HG02938 (cell line): ENCODE measurements around the gene B3GNT7.
"Not testable (repeated sequence)": the region's sequence is repeated elsewhere in the genome, so short reads cannot be mapped to it uniquely, and the experiment has no call there.

ENCODE experiments used
- ATAC-seq: cut with Tn5 transposase; IDR thresholded peaks from one replicate; pipeline ENCODE4 v1.9.1; 2021; ENCODE audit warnings: mild to moderate bottlenecking, moderate library complexity; ENCODE audit not compliant: unreplicated experiment

Gene B3GNT7

DNA sequence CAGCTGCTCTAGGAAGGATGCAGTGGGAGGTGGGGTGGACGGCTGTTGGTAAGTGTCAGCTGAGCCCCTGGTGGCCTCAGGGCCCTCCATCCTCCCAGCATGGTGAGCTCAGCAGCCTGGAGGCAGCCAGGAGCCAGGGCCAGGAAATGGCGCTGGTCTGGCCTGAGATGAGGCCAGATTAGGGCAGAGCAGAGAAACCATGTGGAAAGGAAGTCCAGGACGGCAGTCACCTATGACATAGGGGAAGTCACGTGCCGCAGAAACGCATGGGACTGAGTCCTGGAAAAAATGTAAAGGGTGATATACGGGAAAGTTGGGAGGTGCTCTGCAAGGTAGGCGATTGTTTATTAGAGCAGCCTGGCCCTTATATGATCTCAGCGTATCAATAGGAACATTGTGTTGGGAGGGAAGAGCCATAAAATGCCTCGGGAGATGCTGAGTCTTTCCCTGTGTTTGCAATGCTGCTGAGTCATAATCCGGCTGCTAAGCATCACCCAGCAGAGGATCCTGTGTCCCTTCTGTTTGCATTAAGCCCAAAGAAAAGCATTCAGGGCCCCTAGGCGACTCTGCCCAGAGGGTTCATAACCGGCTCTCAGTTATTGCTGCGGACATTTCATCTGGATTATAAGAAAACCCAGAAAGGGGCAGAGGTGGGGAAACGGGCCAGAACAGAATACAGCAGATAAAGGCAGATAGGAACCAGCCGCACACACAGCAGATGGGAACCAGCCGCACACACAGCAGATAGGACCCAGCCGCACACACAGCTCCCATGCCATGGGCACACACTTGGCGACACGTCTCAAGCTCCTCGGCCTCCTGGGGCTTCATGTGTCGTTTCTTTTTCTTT lies 30.3 kb upstream of the B3GNT7 start:
- no peak for ATAC-seq

DNA sequence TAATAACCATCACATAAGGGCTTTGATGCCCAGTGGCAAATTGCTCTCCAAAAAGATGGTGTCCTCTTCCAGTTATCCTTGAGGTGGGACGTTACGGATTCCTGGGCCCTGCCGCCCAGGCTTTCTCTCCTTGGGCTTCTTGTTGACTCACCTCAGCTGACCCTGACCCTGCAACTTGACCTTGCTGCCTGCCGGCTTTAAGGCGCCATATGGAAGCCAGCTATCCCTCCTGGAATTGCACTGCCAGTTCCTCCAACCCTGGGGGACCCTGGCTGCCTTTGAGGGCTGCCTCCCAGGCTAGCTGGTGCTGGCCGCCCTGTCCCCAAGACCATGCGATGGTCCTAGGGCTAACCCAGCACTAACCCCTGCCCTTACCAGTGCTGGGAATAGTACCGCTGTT lies 28.3 kb upstream of the B3GNT7 start:
- no peak for ATAC-seq

DNA sequence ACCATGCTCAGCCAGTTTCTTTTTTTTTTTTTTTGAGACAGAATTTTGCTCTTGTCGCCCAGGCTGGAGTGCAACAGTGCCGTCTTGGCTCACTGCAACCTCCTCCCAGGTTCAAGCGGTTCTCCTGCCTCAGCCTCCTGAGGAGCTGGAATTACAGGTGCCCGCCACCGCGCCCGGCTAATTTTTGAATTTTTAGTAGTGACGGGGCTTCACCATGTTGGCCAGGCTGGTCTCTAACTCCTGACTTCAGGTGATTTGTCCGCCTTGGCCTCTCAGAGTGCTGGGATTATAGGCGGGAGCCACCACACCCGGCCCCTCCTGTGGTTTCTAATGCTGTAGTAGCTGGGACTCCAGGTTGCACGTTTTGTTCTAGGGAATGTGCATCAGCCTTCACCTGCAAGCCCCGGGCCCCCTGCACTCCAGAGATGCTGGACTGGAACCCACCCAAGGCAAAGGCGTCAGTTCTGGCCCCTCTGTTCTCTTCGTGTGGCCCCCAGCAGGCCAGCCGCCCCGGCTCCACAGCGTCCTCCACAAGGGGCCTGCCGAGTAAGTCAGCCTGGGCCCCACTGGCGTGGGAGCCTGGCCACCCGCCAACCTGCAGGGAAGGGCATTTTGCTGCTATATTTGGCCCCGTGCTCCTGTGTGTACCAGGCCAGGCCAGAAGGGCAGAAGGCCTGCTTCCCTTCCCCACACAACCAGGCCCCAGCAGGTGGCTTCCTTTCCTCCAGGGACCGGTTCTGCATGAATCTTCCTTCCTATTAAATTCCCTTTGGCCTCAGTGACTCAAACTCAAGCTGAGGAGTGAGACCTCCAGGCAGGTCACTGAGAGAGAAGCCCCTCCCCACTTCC lies 25.7 kb upstream of the B3GNT7 start:
- no peak for ATAC-seq

DNA sequence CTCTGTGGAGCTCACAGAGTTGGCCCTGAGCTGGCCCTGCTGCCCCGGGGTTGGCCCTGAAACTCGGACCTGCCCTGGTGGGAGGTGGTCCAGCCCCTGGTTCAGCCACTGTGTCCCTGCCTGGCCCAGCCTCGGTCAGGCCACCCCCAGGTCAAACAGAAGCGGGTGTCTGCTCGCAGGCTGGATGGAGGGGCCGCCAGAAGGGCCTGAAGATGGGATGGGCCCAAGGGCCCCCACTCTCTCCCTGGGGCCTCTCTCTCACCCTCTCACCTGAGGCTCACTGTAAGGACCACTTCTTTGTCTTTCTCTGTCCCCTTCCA lies 25.1 kb upstream of the B3GNT7 start:
- no peak for ATAC-seq

DNA sequence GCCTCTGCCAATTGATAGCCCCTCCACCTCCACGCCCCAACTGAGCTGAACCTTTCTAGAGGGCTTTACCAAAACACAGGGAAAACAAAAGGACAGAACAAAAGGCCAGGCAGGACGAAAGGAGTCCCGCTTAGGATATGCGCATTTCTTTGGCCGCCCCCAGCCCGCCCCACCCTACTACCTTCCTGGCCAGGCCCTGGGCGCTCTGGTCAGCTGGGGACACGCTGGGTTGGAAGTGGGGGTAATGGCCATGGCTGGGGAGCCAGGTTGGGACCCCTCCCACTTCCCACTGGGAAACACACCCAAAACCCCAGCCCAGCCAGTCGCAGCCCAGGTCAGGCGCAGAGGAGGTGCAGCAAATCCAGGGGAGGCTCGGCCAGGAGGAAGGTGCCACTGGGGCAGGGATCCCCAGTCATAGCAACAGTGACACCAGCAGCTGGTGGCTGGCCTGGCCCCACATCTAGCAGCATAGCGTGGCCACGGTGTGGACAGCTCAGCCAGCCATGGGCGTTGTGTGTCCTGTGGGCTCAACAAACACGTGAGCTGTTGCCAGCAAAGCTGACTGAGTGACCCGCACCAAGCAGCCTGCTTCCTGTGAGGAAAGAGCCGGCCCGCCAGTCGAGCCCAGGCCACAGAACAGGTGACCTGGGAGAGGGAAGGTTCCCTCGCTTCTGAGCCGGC lies 24.6 kb upstream of the B3GNT7 start:
- no peak for ATAC-seq

DNA sequence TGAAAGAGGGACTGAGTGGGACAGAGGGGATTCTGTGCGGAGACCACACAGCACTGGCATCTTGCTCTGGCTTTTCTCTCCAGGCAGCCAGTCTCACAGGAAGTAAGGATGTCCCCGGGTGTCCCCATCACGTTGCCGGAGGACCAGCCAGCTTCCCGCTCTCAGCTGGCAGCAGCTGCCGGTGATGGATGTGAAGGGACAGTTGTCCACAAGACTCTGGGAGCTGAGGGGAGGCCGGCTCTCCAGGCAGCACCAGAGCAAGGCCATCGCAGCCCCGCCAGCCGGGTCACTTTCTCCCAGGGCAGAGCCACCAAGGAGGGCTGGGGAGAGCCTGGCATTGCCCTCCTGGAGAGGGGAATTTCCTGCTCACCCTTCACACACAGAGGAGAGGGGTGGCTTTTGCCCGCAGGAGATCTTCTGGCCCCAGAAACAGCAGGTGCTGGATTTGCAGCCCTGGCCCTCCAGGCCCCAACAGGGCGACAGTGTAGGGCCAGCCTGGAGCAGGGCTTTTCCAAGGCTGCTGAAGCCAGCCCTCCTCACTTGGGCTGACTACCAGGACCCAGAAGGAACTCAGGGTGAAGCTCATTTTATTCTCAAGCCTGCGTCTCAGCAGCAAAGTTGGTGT lies 24.0 kb upstream of the B3GNT7 start:
- ATAC-seq, result no peak

DNA sequence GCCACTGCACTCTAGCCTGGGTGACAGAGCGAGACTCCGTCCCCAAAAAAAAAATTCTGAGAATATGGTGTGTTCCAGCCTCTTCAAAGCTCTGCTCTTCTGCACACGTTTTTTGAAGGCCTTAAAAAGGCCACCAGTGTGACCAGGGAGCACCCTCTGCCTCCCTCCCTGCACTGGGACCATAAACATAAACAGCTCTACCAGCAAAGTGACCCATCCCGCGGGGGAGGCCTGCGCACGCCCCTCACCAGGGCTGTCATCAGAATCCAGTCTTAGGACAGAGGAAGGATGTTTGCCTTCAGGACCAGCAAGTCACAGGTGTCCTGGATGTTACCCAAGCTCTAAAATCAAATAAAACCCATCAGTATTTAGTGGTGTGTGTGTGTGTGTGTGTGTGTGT lies 23.2 kb upstream of the B3GNT7 start:
- ATAC-seq, result no peak

DNA sequence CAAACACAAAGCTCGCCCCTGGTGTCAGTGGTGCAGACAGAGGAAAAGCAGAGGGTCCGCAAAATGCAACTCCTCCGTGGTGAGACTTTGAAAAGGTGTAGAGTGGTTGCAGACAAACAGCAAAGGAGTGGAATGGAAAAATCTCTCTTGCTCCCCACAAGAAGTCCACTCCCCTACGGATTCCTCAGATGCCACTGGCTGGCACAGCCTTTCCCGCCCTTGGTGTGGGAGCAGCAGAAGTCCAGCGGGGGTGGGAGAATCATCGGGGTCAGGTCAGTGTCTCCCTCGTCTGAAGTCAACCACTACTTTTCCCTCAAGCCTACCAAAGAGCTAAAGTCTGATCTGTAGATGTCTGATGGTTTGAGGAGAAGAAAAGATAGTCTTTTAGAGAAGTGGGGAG lies 22.3 kb upstream of the B3GNT7 start:
- no peak for ATAC-seq

DNA sequence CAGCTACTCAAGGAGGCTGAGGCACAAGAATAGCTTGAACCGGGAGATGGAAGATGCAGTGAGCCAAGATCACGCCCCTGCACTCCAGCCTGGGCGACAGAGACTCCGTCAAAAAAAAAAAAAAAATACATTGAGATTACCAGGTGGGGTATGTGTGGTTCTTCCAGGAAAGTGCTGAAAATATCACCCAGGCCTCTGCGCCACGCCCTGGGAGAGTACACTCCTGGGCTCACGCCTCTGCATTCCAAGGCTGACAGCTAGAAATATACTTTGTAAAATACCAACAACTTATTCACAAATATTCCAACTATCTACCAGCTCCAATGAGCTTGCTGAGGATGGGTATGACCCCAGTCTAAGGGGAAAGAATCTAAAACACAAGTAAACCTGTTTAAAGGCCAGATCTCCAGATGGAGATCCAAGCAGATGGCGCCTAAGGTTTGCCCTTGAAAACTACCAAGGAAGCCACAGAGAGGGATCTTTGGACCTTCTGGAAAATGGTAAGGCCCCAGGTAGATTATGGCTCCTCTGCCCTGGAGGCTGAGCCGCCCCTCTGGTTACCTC lies 21.6 kb upstream of the B3GNT7 start:
- no peak for ATAC-seq

DNA sequence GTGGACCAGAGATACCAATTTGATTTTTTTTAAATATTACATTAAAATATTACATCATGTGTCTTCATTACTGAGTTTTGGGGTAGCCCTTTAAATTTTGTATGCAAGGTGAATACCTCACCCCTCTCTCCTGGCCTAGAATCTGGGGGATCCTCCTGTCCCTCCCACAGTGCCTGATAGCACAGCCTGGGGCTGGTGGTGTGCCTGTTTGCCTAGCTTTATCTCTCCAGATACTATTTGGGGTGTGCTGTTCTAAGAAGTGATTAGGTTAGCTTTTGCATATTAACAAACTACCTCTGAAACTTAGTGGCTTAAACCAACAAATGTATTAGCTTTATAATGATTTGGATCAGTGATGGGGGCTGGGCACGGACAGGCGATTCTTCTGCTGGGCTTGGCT lies 20.7 kb upstream of the B3GNT7 start:
- no peak for ATAC-seq

DNA sequence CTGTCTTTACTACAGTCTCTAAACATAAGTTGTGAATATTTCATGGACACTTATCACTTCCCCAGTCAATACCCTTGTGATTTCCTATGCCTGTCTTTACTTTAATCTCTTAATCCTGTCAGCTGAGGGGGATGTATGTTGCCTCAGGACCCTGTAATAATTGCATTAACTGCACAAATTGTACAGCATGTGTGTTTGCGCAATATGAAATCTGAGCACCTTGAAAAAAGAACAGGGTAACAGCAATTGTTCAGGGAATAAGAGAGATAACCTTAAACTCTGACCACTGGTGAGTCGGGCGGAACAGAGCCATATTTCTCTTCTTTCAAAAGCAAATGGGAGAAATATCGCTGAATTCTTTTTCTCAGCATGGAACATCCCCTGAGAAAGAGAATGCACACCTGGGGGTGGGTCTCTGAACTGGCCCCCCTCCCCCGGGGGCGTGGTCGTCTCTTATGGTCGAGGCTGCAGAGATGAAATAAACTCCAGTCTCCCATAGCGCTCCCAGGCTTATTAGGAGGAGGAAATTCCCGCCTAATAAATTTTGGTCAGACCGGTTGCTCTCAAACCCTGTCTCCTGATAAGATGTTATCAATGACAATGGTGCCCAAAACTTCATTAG lies 19.4 kb upstream of the B3GNT7 start:
- not testable (repeated sequence) for ATAC-seq

DNA sequence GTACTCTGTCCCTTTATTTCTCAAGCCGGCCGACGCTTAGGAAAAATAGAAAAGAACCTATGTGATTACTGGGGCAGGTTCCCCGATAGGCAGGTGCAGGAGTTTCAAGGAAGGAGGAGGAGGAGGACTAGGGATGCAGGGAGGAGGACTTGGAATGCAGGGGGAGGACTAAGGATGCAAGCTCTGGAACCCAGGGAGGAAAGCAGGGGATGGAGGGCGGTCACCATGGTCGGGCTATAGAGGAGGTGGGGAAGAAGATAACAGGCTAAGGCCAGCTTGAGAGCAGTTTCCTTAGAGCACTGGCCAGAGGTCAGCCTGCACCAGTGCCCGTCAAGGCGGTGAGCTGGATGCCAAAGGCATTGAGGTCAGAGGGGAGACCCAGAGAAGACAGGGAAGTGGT lies 18.7 kb upstream of the B3GNT7 start:
- ATAC-seq, result no peak

DNA sequence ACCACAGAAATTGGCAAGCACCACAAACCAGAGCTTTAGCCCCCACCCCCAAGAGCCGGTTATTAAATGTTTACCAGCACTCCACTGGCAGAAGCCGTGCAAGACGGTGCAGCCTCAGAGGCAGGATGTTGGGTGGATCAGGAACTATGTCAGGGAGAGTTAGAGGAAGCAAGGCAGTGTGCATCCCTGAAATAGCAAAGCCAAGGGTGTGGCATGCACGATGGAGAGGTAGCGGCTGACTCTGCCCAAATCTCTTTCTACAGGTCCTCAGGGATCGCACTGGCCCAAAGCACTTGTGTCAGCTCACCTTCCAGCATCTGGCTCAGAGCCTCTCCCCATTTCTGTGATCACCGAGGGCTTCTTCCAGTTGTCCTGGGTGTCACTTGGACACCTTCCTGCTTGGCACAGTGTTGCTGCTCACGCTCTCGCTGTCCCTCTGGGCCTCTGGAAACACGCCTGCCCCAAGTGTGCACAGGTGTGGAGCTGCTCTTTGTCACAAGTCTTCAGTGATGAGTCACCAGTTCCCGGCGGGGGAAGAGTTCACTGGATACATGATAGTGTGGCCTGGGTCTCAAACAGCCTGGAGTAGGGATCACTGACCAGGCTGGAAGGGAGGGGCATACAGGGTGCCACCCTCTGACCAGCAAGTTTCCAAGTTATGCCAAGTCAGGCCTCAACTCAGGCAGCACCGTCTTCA lies 17.3 kb upstream of the B3GNT7 start:
- ATAC-seq, result no peak

DNA sequence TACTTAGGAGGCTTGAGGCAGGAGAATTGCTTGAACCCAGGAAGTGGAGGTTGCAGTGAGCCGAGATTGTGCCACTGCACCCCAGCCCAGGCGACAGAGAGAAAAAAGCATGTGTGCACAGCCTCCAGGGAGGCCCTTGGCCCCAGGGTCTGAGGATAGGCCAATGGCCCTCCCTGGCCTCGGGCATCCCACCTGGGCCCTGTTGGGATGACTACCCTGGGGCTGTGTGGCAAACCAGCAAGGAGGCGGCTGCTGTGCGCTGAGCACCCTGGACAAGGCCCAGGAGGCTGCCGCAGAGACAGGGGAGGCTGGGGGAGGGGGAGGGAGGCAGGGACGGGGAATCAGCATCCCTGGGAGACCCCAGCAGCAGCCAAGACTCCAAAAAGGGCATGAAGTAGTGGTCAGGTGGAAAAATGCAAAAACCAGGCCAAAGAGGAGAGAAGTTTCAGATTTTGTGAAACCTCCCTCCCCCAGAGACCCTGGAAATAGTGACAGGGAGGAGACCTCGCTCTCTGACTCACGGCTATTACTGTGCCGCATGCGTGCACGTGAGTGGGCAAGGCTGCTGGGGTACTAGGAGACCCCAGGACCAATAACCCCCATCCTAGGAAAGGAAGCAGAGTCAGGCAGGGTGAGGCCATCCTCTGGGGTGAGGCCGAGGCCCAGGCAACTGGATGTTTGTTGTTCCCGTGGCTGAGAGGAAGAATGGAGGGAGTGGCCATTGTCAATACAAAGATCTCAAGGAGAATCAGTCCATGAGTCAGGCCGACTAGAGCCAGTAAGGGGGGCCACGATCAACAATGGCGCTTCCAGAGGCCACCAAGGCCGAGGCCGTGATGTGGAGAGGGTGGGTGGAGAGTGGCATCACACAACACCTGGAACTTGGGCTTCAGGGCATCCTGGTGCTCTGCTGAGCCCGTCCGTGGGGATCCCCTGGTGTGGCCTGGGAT lies 16.0 kb upstream of the B3GNT7 start:
- no peak for ATAC-seq

DNA sequence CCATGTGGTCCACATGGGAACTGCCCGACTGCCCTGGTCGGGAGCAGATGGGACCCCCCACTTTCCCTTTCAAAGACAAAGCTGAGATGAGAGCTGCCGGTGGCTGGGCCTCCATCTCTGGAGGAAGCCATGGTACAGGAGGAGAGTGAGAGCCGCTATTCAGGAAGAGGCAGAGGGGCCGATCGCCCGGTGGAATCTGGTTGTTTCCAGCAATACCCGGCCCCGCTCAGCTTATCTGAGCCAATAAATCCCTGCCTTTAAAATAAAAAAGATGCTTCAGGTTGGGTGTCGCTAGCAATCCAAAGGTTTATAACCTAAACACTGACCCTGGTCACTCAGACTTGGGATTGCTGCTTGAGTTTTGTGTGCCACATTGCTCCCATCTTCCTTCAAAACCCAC lies 15.2 kb upstream of the B3GNT7 start:
- ATAC-seq, result no peak

DNA sequence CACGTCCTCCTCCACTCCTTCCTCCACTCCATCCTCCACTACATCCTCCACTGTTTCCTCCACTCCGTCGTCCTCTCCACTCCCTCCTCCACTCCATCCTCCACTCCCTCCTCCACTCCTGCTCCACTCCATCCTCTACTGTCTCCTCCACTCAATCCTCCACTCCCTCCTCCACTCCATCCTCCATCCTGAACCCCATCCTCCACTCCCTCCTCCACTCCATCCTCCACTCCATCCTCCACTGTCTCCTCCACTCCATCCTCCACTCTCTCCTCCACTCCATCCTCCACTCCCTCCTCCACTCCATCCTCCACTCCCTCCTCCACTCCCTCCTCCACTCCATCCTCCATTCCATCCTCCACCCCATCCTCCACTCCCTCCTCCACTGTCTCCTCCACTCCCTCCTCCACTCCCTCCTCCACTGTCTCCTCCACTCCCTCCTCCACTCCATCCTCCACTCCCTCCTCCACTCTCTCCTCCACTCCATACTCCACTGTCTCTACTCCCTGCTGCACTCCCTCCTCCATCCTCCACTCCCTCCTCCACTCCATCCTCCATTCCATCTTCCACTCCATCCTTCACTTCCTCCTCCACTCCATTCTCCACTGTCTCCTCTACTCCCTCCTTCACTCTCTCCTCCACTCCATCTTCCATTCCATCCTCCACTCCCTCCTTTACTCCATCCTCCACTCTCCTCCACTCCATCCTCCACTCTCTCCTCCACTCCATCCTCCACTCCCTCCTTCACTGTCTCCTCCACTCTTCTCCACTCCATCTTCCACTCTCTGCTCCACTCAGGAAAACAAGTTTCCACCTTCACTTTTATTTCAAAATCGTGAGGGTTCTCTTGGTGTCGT lies 14.3 kb upstream of the B3GNT7 start:
- ATAC-seq, result no peak

DNA sequence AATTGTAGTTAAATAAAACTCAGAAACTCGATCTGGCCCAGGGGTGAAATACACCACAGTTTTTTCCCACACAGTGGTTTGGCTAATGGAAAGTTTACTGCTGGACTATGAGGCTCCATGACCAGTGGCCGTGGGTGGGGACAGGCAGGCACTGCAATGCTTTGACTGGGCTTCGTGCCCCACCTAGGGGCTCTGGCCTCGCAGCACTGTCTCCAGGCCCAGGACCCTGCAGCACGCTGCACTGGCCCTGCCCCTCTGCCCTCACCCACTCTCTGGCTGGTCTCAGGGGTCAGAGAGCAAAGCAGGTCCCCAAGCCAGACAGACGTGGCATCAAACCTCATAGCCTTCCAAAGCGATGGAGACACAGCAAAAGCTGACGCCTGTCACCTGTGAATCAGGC lies 13.4 kb upstream of the B3GNT7 start:
- ATAC-seq, result no peak
